Measurements from ENCODE around the gene HMGXB4. TPM values are rescaled to one million over a fixed set of nuclear protein-coding genes. Genes with fewer than 3 reads are reported as not detected.

HMGXB4 gene
- total and polyA plus RNA-seq, 9 of the 15 experiments (the other 6 are each of a cell fraction or from before 2014, with no cell fraction given), result 9.9 to 31.4 (median 24.8) TPM

DNA sequence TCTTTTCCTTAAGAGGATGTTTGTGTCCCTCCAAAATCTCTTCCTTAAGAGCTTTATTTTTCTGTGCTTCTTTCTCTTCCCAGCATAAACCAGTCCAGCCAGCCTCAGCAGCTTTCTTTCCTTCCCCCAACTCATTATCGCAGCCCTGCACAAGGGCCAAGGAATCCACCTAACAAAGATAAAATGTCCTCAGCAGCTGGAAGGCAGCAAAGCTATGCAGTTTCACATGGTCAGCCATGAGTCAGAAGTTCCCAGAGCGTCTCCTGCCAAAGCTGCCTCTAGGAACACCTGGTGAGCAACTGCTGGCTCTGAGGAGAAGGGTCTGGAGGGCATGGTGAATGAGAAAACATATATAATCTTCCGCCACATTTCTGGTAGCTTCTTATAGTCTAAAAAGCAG lies 45.3 kb upstream of the HMGXB4 start (continued):
- TF ChIP-seq, protein P1, sequence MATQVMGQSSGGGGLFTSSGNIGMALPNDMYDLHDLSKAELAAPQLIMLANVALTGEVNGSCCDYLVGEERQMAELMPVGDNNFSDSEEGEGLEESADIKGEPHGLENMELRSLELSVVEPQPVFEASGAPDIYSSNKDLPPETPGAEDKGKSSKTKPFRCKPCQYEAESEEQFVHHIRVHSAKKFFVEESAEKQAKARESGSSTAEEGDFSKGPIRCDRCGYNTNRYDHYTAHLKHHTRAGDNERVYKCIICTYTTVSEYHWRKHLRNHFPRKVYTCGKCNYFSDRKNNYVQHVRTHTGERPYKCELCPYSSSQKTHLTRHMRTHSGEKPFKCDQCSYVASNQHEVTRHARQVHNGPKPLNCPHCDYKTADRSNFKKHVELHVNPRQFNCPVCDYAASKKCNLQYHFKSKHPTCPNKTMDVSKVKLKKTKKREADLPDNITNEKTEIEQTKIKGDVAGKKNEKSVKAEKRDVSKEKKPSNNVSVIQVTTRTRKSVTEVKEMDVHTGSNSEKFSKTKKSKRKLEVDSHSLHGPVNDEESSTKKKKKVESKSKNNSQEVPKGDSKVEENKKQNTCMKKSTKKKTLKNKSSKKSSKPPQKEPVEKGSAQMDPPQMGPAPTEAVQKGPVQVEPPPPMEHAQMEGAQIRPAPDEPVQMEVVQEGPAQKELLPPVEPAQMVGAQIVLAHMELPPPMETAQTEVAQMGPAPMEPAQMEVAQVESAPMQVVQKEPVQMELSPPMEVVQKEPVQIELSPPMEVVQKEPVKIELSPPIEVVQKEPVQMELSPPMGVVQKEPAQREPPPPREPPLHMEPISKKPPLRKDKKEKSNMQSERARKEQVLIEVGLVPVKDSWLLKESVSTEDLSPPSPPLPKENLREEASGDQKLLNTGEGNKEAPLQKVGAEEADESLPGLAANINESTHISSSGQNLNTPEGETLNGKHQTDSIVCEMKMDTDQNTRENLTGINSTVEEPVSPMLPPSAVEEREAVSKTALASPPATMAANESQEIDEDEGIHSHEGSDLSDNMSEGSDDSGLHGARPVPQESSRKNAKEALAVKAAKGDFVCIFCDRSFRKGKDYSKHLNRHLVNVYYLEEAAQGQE (IDR thresholded peaks at IDR 0.05; ENCODE audit: borderline replicate concordance), result peak; percentile 91
- TF ChIP-seq, protein P1 (CRISPR knock-in tag; IDR thresholded peaks at IDR 0.05; ENCODE audit: low read depth), result no peak
- TF ChIP-seq POU5F1 (IDR thresholded peaks at IDR 0.05; ENCODE audit: borderline replicate concordance, low read depth, low read length, partially characterized antibody) (no peak), ZNF589 (CRISPR knock-in tag; IDR thresholded peaks at IDR 0.05; ENCODE audit: low read depth) (0 out of 2 replicates have a peak, but pooled peaks have one; percentile 70), MAFG (tag; conservative IDR thresholded peaks at IDR 0.05) (peak; percentile 19; the same call in 1 of the 2 replicates), BRF1 (IDR thresholded peaks at IDR 0.05; ENCODE audit: borderline replicate concordance, extremely low read depth, insufficient read length) (no peak), MYC (IDR thresholded peaks at IDR 0.05; ENCODE audit: low read depth, low read length) (peak; percentile 79), MYC (CRISPR knock-in tag; IDR thresholded peaks at IDR 0.05; ENCODE audit: borderline replicate concordance, low read depth) (no peak), NFATC3 (IDR thresholded peaks at IDR 0.05) (peak; percentile 92)
- TF ChIP-seq, protein P2, sequence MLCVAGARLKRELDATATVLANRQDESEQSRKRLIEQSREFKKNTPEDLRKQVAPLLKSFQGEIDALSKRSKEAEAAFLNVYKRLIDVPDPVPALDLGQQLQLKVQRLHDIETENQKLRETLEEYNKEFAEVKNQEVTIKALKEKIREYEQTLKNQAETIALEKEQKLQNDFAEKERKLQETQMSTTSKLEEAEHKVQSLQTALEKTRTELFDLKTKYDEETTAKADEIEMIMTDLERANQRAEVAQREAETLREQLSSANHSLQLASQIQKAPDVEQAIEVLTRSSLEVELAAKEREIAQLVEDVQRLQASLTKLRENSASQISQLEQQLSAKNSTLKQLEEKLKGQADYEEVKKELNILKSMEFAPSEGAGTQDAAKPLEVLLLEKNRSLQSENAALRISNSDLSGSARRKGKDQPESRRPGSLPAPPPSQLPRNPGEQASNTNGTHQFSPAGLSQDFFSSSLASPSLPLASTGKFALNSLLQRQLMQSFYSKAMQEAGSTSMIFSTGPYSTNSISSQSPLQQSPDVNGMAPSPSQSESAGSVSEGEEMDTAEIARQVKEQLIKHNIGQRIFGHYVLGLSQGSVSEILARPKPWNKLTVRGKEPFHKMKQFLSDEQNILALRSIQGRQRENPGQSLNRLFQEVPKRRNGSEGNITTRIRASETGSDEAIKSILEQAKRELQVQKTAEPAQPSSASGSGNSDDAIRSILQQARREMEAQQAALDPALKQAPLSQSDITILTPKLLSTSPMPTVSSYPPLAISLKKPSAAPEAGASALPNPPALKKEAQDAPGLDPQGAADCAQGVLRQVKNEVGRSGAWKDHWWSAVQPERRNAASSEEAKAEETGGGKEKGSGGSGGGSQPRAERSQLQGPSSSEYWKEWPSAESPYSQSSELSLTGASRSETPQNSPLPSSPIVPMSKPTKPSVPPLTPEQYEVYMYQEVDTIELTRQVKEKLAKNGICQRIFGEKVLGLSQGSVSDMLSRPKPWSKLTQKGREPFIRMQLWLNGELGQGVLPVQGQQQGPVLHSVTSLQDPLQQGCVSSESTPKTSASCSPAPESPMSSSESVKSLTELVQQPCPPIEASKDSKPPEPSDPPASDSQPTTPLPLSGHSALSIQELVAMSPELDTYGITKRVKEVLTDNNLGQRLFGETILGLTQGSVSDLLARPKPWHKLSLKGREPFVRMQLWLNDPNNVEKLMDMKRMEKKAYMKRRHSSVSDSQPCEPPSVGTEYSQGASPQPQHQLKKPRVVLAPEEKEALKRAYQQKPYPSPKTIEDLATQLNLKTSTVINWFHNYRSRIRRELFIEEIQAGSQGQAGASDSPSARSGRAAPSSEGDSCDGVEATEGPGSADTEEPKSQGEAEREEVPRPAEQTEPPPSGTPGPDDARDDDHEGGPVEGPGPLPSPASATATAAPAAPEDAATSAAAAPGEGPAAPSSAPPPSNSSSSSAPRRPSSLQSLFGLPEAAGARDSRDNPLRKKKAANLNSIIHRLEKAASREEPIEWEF (CRISPR knock-in tag; IDR thresholded peaks at IDR 0.05), result no peak
- TF ChIP-seq, protein P3, sequence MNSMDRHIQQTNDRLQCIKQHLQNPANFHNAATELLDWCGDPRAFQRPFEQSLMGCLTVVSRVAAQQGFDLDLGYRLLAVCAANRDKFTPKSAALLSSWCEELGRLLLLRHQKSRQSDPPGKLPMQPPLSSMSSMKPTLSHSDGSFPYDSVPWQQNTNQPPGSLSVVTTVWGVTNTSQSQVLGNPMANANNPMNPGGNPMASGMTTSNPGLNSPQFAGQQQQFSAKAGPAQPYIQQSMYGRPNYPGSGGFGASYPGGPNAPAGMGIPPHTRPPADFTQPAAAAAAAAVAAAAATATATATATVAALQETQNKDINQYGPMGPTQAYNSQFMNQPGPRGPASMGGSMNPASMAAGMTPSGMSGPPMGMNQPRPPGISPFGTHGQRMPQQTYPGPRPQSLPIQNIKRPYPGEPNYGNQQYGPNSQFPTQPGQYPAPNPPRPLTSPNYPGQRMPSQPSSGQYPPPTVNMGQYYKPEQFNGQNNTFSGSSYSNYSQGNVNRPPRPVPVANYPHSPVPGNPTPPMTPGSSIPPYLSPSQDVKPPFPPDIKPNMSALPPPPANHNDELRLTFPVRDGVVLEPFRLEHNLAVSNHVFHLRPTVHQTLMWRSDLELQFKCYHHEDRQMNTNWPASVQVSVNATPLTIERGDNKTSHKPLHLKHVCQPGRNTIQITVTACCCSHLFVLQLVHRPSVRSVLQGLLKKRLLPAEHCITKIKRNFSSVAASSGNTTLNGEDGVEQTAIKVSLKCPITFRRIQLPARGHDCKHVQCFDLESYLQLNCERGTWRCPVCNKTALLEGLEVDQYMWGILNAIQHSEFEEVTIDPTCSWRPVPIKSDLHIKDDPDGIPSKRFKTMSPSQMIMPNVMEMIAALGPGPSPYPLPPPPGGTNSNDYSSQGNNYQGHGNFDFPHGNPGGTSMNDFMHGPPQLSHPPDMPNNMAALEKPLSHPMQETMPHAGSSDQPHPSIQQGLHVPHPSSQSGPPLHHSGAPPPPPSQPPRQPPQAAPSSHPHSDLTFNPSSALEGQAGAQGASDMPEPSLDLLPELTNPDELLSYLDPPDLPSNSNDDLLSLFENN (IDR thresholded peaks at IDR 0.05; ENCODE audit: low read depth in 2 of 2, low read length in 2 of 2), result peak in 1 of 2 experiments; percentile 86; a peak in 2 of 4 replicates
